Endothelial cell of umbilical vein (primary cell): ENCODE data around the gene RHCG. TPM values are rescaled to one million over a fixed set of nuclear protein-coding genes. Genes with fewer than 3 reads are reported as not detected.

Source experiments
- BruUV-seq: library from RNA; stranded (reverse); fragments of 400-500 nt; replicated peaks from 2 replicates; lab custom pipeline; 2021; lab: Mats Ljungman, UMichigan
- CTCF ChIA-PET: fragments of 300-600, 350-600 bp; sonication (Branson Sonifier 250); formaldehyde crosslinking; loops from one replicate; lab custom pipeline; 2021; ENCODE audit warnings: antibody characterized with exemption, inconsistent platforms; lab: Charles Lee
- POLR2A ChIA-PET: fragments of 300-600, 350-600 bp; sonication (Branson Sonifier 250); formaldehyde crosslinking; loops from one replicate; lab custom pipeline; 2021; ENCODE audit warnings: antibody characterized with exemption, inconsistent platforms; lab: Charles Lee
- DNase-seq: peaks from one replicate; pipeline ENCODE4 v3.0.0-alpha.2; 2011; ENCODE audit warnings: low read depth, low spot score
- FAIRE-seq: peaks from 2 replicates; lab custom pipeline; 2011; peaks lifted over from hg19 to GRCh38; lab: Jason Lieb, UNC
- H2AFZ ChIP-seq: 2 replicates; pipeline ENCODE4 v1.6.0; 2012; ENCODE audit warnings: low read depth, low read length, control low read depth, inconsistent platforms
- H3K27ac ChIP-seq: 2 replicates; pipeline ENCODE4 v1.5.1; 2011; ENCODE audit warnings: low read depth, mild to moderate bottlenecking, control low read depth, low read length, moderate library complexity; ENCODE audit not compliant: insufficient read depth
- H3K27me3 ChIP-seq, 2 experiments: 2 replicates each; pipeline versions ENCODE4 v1.6.0 to v1.6.1; 2011; ENCODE audit warnings: low read length in 2 of 2, mixed read lengths in 1 of 2; ENCODE audit not compliant: control insufficient read depth in 2 of 2, insufficient read depth in 2 of 2
- H3K36me3 ChIP-seq, 2 experiments: 2 replicates in 1 of 2; 3 replicates in 1 of 2; pipeline ENCODE4 v1.5.1; 2011; ENCODE audit warnings: low read length in 2 of 2, mild to moderate bottlenecking in 1 of 2, moderate library complexity in 1 of 2; ENCODE audit not compliant: control insufficient read depth in 2 of 2, insufficient read depth in 2 of 2; ENCODE audit errors: extremely low read depth in 1 of 2
- H3K4me1 ChIP-seq: 3 replicates; pipeline ENCODE4 v1.5.1; 2011; ENCODE audit warnings: mild to moderate bottlenecking, low read length; ENCODE audit not compliant: control insufficient read depth, insufficient read depth; ENCODE audit errors: extremely low read depth
- H3K4me2 ChIP-seq: 2 replicates; pipeline ENCODE4 v1.6.1; 2011; ENCODE audit warnings: low read length, control low read depth, mixed read lengths; ENCODE audit not compliant: insufficient read depth
- H3K4me3 ChIP-seq, 3 experiments: fragments of 200-600 bp in 1 of 3; sonication (generic), shearing (Covaris generic) in 1 of 3; replicated peaks in 1 of 3; 2 replicates each; pipeline ENCODE4 v1.5.1; 2011 to 2016; ENCODE audit warnings: control low read depth in 3 of 3, low read length in 3 of 3, mild to moderate bottlenecking in 2 of 3, inconsistent platforms in 1 of 3, low read depth in 1 of 3, moderate library complexity in 1 of 3; ENCODE audit not compliant: insufficient read depth in 1 of 3
- H3K79me2 ChIP-seq: 2 replicates; pipeline ENCODE4 v1.6.0; 2012; ENCODE audit warnings: low read length, inconsistent platforms; ENCODE audit not compliant: control insufficient read depth, insufficient read depth
- H3K9ac ChIP-seq: replicated peaks from 2 replicates; pipeline ENCODE3; 2011; ENCODE audit warnings: low read length, control low read depth; ENCODE audit not compliant: insufficient read depth; ENCODE audit errors: extremely low read depth
- H3K9me1 ChIP-seq: replicated peaks from 3 replicates; pipeline ENCODE4 v1.6.0; 2011; ENCODE audit warnings: mild to moderate bottlenecking, low read length; ENCODE audit not compliant: control insufficient read depth, insufficient read depth; ENCODE audit errors: extremely low read depth
- H3K9me3 ChIP-seq: replicated peaks from 2 replicates; pipeline ENCODE4 v1.5.1; 2012; ENCODE audit warnings: low read length, inconsistent platforms; ENCODE audit not compliant: control insufficient read depth, insufficient read depth
- H4K20me1 ChIP-seq: replicated peaks from 2 replicates; pipeline ENCODE3; 2011; ENCODE audit warnings: mild to moderate bottlenecking, low read length; ENCODE audit not compliant: control insufficient read depth, insufficient read depth; ENCODE audit errors: extremely low read depth
- CTCF ChIP-seq, 2 donors: IDR thresholded peaks; 1 replicate in 1 of 2; 2 replicates in 1 of 2; pipeline ENCODE4 v1.5.1; 2011; ENCODE audit warnings: low read length in 2 of 2, mild to moderate bottlenecking in 2 of 2, moderate library complexity in 2 of 2, control low read depth in 1 of 2, inconsistent platforms in 1 of 2, low read depth in 1 of 2; ENCODE audit not compliant: insufficient read depth in 1 of 2; ENCODE audit errors: extremely low read depth in 1 of 2
- EZH2 ChIP-seq: IDR thresholded peaks from 2 replicates; pipeline ENCODE4 v1.6.1; 2012; ENCODE audit warnings: borderline replicate concordance, low read depth, mild to moderate bottlenecking, moderate library complexity, low read length, inconsistent platforms; ENCODE audit not compliant: severe bottlenecking
- FOS ChIP-seq: IDR thresholded peaks from 2 replicates; pipeline ENCODE4 v1.6.1; 2011; ENCODE audit warnings: mild to moderate bottlenecking, low read length, moderate library complexity, borderline replicate concordance; ENCODE audit not compliant: insufficient read depth
- GATA2 ChIP-seq: IDR thresholded peaks from 2 replicates; pipeline ENCODE4 v1.7.0; 2011; ENCODE audit warnings: low read depth, mild to moderate bottlenecking, moderate library complexity, mixed read lengths, low read length; ENCODE audit not compliant: insufficient read length, insufficient read depth
- JUN ChIP-seq: IDR thresholded peaks from 2 replicates; pipeline ENCODE4 v1.6.1; 2011; ENCODE audit warnings: borderline replicate concordance, low read depth; ENCODE audit not compliant: insufficient read length, insufficient read depth
- MYC ChIP-seq: IDR thresholded peaks from one replicate; pipeline ENCODE4 v1.6.1; 2011; ENCODE audit warnings: mild to moderate bottlenecking, low read depth, low read length
- POLR2A ChIP-seq: IDR thresholded peaks from 2 replicates; pipeline ENCODE4 v1.6.1; 2012; ENCODE audit warnings: low read depth, mild to moderate bottlenecking, control low read depth, low read length
- POLR2AphosphoS5 ChIP-seq: IDR thresholded peaks from 2 replicates; pipeline ENCODE4 v1.6.1; 2012; ENCODE audit warnings: low read depth, mild to moderate bottlenecking, control low read depth, low read length, moderate library complexity; ENCODE audit not compliant: insufficient read depth
- dilution Hi-C: fragments of 300-500 bp; cut with MboI; formaldehyde crosslinking; loops from one replicate; pipeline ENCODE4 v1.15.0; 2019; ENCODE audit warnings: low sequenced_read_pairs; ENCODE audit not compliant: extremely low pct_ligation_motif_present
- intact Hi-C: fragments of 100-400 bp; cut with micrococcal nuclease; formaldehyde crosslinking; loops from one replicate; pipeline ENCODE4 v1.10.0; 2022
- polyA plus RNA-seq, 4 experiments: library from polyadenylated mRNA; depleted of rRNA in 3 of 4; stranded (reverse) in 3 of 4; unstranded in 1 of 4; fragments of >200 nt; gene quantifications; 2 replicates each; pipeline versions ENCODE4 v1.2.1 to v1.2.3, GENCODE V29; 2011 to 2012; ENCODE audit warnings: missing spikeins in 1 of 4
- total RNA-seq: library from RNA; stranded (reverse); gene quantifications from 2 replicates; pipeline ENCODE4 v1.2.3, GENCODE V29; 2021
- TF ChIP-seq, protein P1 (sequence below): IDR thresholded peaks from 2 replicates; pipeline ENCODE4 v1.6.1; 2011; ENCODE audit not compliant: insufficient read depth, insufficient read length

Gene RHCG
- total and polyA plus RNA-seq, 2 donors (not counting 3 experiments of a cell fraction or from before 2014, with no cell fraction given): not detected

GRCh38 chr15:89444241-89445225, 51.9 kb downstream of the RHCG start:
- FAIRE-seq (no peak), DNase-seq (no peak)
- no peak overlapping the region for H3K9ac ChIP-seq
- H3K4me3 ChIP-seq: no peak overlapping the region
- peaks cover 5 to 9% of the 10 kb centered on the region in 2 experiments for H3K27me3 ChIP-seq
- no peaks in the 10 kb centered on the region for H3K9me3 ChIP-seq
- no peak overlapping the region for H2AFZ ChIP-seq
- CTCF ChIA-PET: interaction anchor here (0.7 to 6.2 kb wide), 10 partner anchors 10 to 111 kb away, joined by 3 to 68 read pairs (median 6); no protein-coding TSS in a partner anchor
- no peak for TF ChIP-seq JUN
- TF ChIP-seq GATA2: no peak
- no peak overlapping the region for H3K27ac ChIP-seq
- dilution Hi-C loops: no loop called here
- intact Hi-C loops: loop anchor here (5.0 kb wide), 1 partner anchor 113 kb away; no protein-coding TSS in a partner anchor
- H3K4me2 ChIP-seq: no peak overlapping the region
- H3K9me1 ChIP-seq: no peaks in the 10 kb centered on the region
- H3K79me2 ChIP-seq: no peaks in the 10 kb centered on the region
- H4K20me1 ChIP-seq: no peaks in the 10 kb centered on the region
- H3K4me1 ChIP-seq: no peaks in the 10 kb centered on the region
- no TSS peak for BruUV-seq
- POLR2A ChIA-PET: no interaction called here
- no peaks in the 10 kb centered on the region for H3K36me3 ChIP-seq

- Histone ChIP-seq H4K20me1 (no peaks in the 10 kb centered on the region), H3K4me1 (no peaks in the 10 kb centered on the region), H3K27me3 (peaks cover 3 to 6% of the 10 kb centered on the region in 2 experiments), H3K4me2 (no peak overlapping the region), H3K27ac (no peak overlapping the region), H3K36me3 (no peaks in the 10 kb centered on the region), H2AFZ (no peak overlapping the region), H3K9me3 (no peaks in the 10 kb centered on the region), H3K9ac (no peak overlapping the region), H3K4me3 (no peak overlapping the region), H3K79me2 (no peaks in the 10 kb centered on the region), H3K9me1 (no peaks in the 10 kb centered on the region)
- intact Hi-C loops (loop anchor here (5.0 kb wide), 1 partner anchor 114 kb away; no protein-coding TSS in a partner anchor), dilution Hi-C loops (no loop called here)
- BruUV-seq: no TSS peak
- CTCF ChIA-PET: interaction anchor here (1.0 to 6.2 kb wide), 13 partner anchors 9 to 111 kb away, joined by 3 to 68 read pairs (median 5); no protein-coding TSS in a partner anchor
- FAIRE-seq: no peak
- POLR2A ChIA-PET: no interaction called here
- TF ChIP-seq, protein P1, sequence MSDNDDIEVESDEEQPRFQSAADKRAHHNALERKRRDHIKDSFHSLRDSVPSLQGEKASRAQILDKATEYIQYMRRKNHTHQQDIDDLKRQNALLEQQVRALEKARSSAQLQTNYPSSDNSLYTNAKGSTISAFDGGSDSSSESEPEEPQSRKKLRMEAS: no peak
- TF ChIP-seq MYC (no peak), JUN (no peak), EZH2 (no peak), FOS (no peak), POLR2A (no peak), CTCF (IDR thresholded peaks at IDR 0.05; ENCODE audit: extremely low read depth in 1 of 2, insufficient read depth in 1 of 2, low read depth in 1 of 2, low read length in 2 of 2) (no peak), POLR2AphosphoS5 (no peak), GATA2 (no peak)
- DNase-seq: no peak
Measured at GRCh38 chr15:89443581-89443980, 52.8 kb downstream of the RHCG start.
